ENCODE data around the gene OR14J1.
"Not testable (repeated sequence)": the region's sequence is repeated elsewhere in the genome, so short reads cannot be mapped to it uniquely, and the experiment has no call there.

DNA sequence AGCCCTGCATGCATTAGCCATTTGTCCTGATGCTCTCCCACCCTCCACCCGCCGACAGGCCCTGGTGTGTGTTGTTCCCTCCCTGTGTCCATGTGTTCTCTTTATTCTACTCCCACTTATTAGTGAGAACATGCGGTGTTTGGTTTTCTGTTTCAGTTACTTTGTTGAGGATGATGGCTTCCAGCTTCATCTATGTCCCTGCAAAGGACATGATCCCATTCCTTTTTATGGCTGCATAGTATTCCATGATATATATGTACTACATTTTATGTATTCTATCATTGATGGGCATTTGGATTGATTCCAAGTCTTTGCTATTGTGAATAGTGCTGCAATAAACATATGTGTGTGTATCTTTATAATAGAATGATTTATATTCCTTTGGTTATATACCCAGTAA lies 47.8 kb downstream of the OR14J1 start:
- TF ChIP-seq, protein P1, sequence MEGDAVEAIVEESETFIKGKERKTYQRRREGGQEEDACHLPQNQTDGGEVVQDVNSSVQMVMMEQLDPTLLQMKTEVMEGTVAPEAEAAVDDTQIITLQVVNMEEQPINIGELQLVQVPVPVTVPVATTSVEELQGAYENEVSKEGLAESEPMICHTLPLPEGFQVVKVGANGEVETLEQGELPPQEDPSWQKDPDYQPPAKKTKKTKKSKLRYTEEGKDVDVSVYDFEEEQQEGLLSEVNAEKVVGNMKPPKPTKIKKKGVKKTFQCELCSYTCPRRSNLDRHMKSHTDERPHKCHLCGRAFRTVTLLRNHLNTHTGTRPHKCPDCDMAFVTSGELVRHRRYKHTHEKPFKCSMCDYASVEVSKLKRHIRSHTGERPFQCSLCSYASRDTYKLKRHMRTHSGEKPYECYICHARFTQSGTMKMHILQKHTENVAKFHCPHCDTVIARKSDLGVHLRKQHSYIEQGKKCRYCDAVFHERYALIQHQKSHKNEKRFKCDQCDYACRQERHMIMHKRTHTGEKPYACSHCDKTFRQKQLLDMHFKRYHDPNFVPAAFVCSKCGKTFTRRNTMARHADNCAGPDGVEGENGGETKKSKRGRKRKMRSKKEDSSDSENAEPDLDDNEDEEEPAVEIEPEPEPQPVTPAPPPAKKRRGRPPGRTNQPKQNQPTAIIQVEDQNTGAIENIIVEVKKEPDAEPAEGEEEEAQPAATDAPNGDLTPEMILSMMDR (IDR thresholded peaks at IDR 0.05) = not testable (repeated sequence)
- not testable (repeated sequence) for TF ChIP-seq EP300, POLR2AphosphoS5, POLR2A (IDR thresholded peaks at IDR 0.05)

All from upper lobe of left lung (tissue), 4 donors.